Measurements from ENCODE around the gene GFPT2.

GRCh38 chr5:180348336-180348735, 4.8 kb downstream of the GFPT2 start:
- TF ChIP-seq, protein P1, sequence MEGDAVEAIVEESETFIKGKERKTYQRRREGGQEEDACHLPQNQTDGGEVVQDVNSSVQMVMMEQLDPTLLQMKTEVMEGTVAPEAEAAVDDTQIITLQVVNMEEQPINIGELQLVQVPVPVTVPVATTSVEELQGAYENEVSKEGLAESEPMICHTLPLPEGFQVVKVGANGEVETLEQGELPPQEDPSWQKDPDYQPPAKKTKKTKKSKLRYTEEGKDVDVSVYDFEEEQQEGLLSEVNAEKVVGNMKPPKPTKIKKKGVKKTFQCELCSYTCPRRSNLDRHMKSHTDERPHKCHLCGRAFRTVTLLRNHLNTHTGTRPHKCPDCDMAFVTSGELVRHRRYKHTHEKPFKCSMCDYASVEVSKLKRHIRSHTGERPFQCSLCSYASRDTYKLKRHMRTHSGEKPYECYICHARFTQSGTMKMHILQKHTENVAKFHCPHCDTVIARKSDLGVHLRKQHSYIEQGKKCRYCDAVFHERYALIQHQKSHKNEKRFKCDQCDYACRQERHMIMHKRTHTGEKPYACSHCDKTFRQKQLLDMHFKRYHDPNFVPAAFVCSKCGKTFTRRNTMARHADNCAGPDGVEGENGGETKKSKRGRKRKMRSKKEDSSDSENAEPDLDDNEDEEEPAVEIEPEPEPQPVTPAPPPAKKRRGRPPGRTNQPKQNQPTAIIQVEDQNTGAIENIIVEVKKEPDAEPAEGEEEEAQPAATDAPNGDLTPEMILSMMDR (IDR thresholded peaks at IDR 0.05): no peak
- no peak for TF ChIP-seq POLR2A (IDR thresholded peaks at IDR 0.05)

All from sigmoid colon (tissue), 3 donors.